ENCODE data around the gene KLKB1.
"Not testable (repeated sequence)": the region's sequence is repeated elsewhere in the genome, so short reads cannot be mapped to it uniquely, and the experiment has no call there.

KLKB1 gene

GRCh38 chr4:186244835-186245234, 17.5 kb downstream of the KLKB1 start:
- no peaks in the 10 kb centered on the region for H3K4me1 ChIP-seq (ENCODE audit: control insufficient read depth in 2 of 2, insufficient read depth in 2 of 2, low read length in 2 of 2)
- H3K9ac ChIP-seq (ENCODE audit: low read depth in 1 of 2, low read length in 2 of 2) = no peak overlapping the region
- no peaks in the 10 kb centered on the region for H3K9me3 ChIP-seq (ENCODE audit: control insufficient read depth in 2 of 2, low read length in 2 of 2)
- no peak overlapping the region for H3K27ac ChIP-seq (ENCODE audit: low read depth in 2 of 2, low read length in 2 of 2)
- no peaks in the 10 kb centered on the region for H3K36me3 ChIP-seq (ENCODE audit: control insufficient read depth in 2 of 2, insufficient read depth in 2 of 2, low read length in 2 of 2)
- no peaks in the 10 kb centered on the region for H3K27me3 ChIP-seq (ENCODE audit: control insufficient read depth in 2 of 2, insufficient read depth in 2 of 2, low read length in 2 of 2)
- H3K4me3 ChIP-seq (ENCODE audit: low read length in 2 of 2) = no peak overlapping the region

- H3K27me3 ChIP-seq (ENCODE audit: control insufficient read depth in 2 of 2, insufficient read depth in 2 of 2, low read length in 2 of 2); H3K36me3 ChIP-seq (ENCODE audit: control insufficient read depth in 2 of 2, insufficient read depth in 2 of 2, low read length in 2 of 2); H3K9me3 ChIP-seq (ENCODE audit: control insufficient read depth in 2 of 2, low read length in 2 of 2); H3K4me1 ChIP-seq (ENCODE audit: control insufficient read depth in 2 of 2, insufficient read depth in 2 of 2, low read length in 2 of 2); H3K4me3 ChIP-seq (ENCODE audit: low read length in 2 of 2); H3K9ac ChIP-seq (ENCODE audit: low read depth in 1 of 2, low read length in 2 of 2); H3K27ac ChIP-seq (ENCODE audit: low read depth in 2 of 2, low read length in 2 of 2): not testable (repeated sequence)
These were observed 19.9 kb downstream of the KLKB1 start for GRCh38 chr4:186247062-186247752.

GRCh38 chr4:186248643-186249042, 21.3 kb downstream of the KLKB1 start:
- H3K4me3 ChIP-seq (ENCODE audit: low read length in 2 of 2) = no peak overlapping the region
- H3K27me3 ChIP-seq (ENCODE audit: control insufficient read depth in 2 of 2, insufficient read depth in 2 of 2, low read length in 2 of 2) = no peaks in the 10 kb centered on the region
- H3K36me3 ChIP-seq (ENCODE audit: control insufficient read depth in 2 of 2, insufficient read depth in 2 of 2, low read length in 2 of 2) = no peaks in the 10 kb centered on the region
- no peak overlapping the region for H3K27ac ChIP-seq (ENCODE audit: low read depth in 2 of 2, low read length in 2 of 2)
- H3K9ac ChIP-seq (ENCODE audit: low read depth in 1 of 2, low read length in 2 of 2) = no peak overlapping the region
- no peaks in the 10 kb centered on the region for H3K4me1 ChIP-seq (ENCODE audit: control insufficient read depth in 2 of 2, insufficient read depth in 2 of 2, low read length in 2 of 2)
- H3K9me3 ChIP-seq (ENCODE audit: control insufficient read depth in 2 of 2, low read length in 2 of 2) = no peaks in the 10 kb centered on the region

- no peaks in the 10 kb centered on the region for H3K9me3 ChIP-seq (ENCODE audit: control insufficient read depth in 2 of 2, low read length in 2 of 2)
- no peaks in the 10 kb centered on the region for H3K27me3 ChIP-seq (ENCODE audit: control insufficient read depth in 2 of 2, insufficient read depth in 2 of 2, low read length in 2 of 2)
- H3K27ac ChIP-seq (ENCODE audit: low read depth in 2 of 2, low read length in 2 of 2) = no peak overlapping the region
- no peaks in the 10 kb centered on the region for H3K4me1 ChIP-seq (ENCODE audit: control insufficient read depth in 2 of 2, insufficient read depth in 2 of 2, low read length in 2 of 2)
- no peak overlapping the region for H3K9ac ChIP-seq (ENCODE audit: low read depth in 1 of 2, low read length in 2 of 2)
- H3K36me3 ChIP-seq (ENCODE audit: control insufficient read depth in 2 of 2, insufficient read depth in 2 of 2, low read length in 2 of 2) = no peaks in the 10 kb centered on the region
- no peak overlapping the region for H3K4me3 ChIP-seq (ENCODE audit: low read length in 2 of 2)
These were observed 22.8 kb downstream of the KLKB1 start for GRCh38 chr4:186249785-186250754.

GRCh38 chr4:186250760-186251159, 23.5 kb downstream of the KLKB1 start:
- no peaks in the 10 kb centered on the region for H3K9me3 ChIP-seq (ENCODE audit: control insufficient read depth in 2 of 2, low read length in 2 of 2)
- no peak overlapping the region for H3K4me3 ChIP-seq (ENCODE audit: low read length in 2 of 2)
- H3K36me3 ChIP-seq (ENCODE audit: control insufficient read depth in 2 of 2, insufficient read depth in 2 of 2, low read length in 2 of 2) = no peaks in the 10 kb centered on the region
- no peaks in the 10 kb centered on the region for H3K4me1 ChIP-seq (ENCODE audit: control insufficient read depth in 2 of 2, insufficient read depth in 2 of 2, low read length in 2 of 2)
- H3K27me3 ChIP-seq (ENCODE audit: control insufficient read depth in 2 of 2, insufficient read depth in 2 of 2, low read length in 2 of 2) = no peaks in the 10 kb centered on the region
- no peak overlapping the region for H3K9ac ChIP-seq (ENCODE audit: low read depth in 1 of 2, low read length in 2 of 2)
- H3K27ac ChIP-seq (ENCODE audit: low read depth in 2 of 2, low read length in 2 of 2) = no peak overlapping the region

- H3K27me3 ChIP-seq (ENCODE audit: control insufficient read depth in 2 of 2, insufficient read depth in 2 of 2, low read length in 2 of 2) = no peaks in the 10 kb centered on the region
- no peaks in the 10 kb centered on the region for H3K4me1 ChIP-seq (ENCODE audit: control insufficient read depth in 2 of 2, insufficient read depth in 2 of 2, low read length in 2 of 2)
- no peaks in the 10 kb centered on the region for H3K9me3 ChIP-seq (ENCODE audit: control insufficient read depth in 2 of 2, low read length in 2 of 2)
- no peaks in the 10 kb centered on the region for H3K36me3 ChIP-seq (ENCODE audit: control insufficient read depth in 2 of 2, insufficient read depth in 2 of 2, low read length in 2 of 2)
- no peak overlapping the region for H3K27ac ChIP-seq (ENCODE audit: low read depth in 2 of 2, low read length in 2 of 2)
- no peak overlapping the region for H3K4me3 ChIP-seq (ENCODE audit: low read length in 2 of 2)
- H3K9ac ChIP-seq (ENCODE audit: low read depth in 1 of 2, low read length in 2 of 2) = no peak overlapping the region
These were observed 27.8 kb downstream of the KLKB1 start for GRCh38 chr4:186255122-186255521.

GRCh38 chr4:186258216-186258811, 31.0 kb downstream of the KLKB1 start:
- no peaks in the 10 kb centered on the region for H3K27me3 ChIP-seq (ENCODE audit: control insufficient read depth in 2 of 2, insufficient read depth in 2 of 2, low read length in 2 of 2)
- H3K9me3 ChIP-seq (ENCODE audit: control insufficient read depth in 2 of 2, low read length in 2 of 2) = no peaks in the 10 kb centered on the region
- no peak overlapping the region for H3K4me3 ChIP-seq (ENCODE audit: low read length in 2 of 2)
- H3K36me3 ChIP-seq (ENCODE audit: control insufficient read depth in 2 of 2, insufficient read depth in 2 of 2, low read length in 2 of 2) = no peaks in the 10 kb centered on the region
- no peak overlapping the region for H3K9ac ChIP-seq (ENCODE audit: low read depth in 1 of 2, low read length in 2 of 2)
- H3K27ac ChIP-seq (ENCODE audit: low read depth in 2 of 2, low read length in 2 of 2) = no peak overlapping the region
- no peaks in the 10 kb centered on the region for H3K4me1 ChIP-seq (ENCODE audit: control insufficient read depth in 2 of 2, insufficient read depth in 2 of 2, low read length in 2 of 2)

- Histone ChIP-seq H3K9ac (ENCODE audit: low read depth in 1 of 2, low read length in 2 of 2) (no peak overlapping the region), H3K27me3 (ENCODE audit: control insufficient read depth in 2 of 2, insufficient read depth in 2 of 2, low read length in 2 of 2) (peaks cover 0 to 3% of the 10 kb centered on the region in 2 donors), H3K4me3 (ENCODE audit: low read length in 2 of 2) (no peak overlapping the region), H3K27ac (ENCODE audit: low read depth in 2 of 2, low read length in 2 of 2) (no peak overlapping the region), H3K9me3 (ENCODE audit: control insufficient read depth in 2 of 2, low read length in 2 of 2) (no peaks in the 10 kb centered on the region), H3K4me1 (ENCODE audit: control insufficient read depth in 2 of 2, insufficient read depth in 2 of 2, low read length in 2 of 2) (no peaks in the 10 kb centered on the region), H3K36me3 (ENCODE audit: control insufficient read depth in 2 of 2, insufficient read depth in 2 of 2, low read length in 2 of 2) (no peaks in the 10 kb centered on the region)
These were observed 32.8 kb downstream of the KLKB1 start for GRCh38 chr4:186260117-186260503.

- Histone ChIP-seq H3K4me3 (ENCODE audit: low read length in 2 of 2) (no peak overlapping the region), H3K4me1 (ENCODE audit: control insufficient read depth in 2 of 2, insufficient read depth in 2 of 2, low read length in 2 of 2) (peaks cover 0 to 2% of the 10 kb centered on the region in 2 donors), H3K36me3 (ENCODE audit: control insufficient read depth in 2 of 2, insufficient read depth in 2 of 2, low read length in 2 of 2) (no peaks in the 10 kb centered on the region), H3K9me3 (ENCODE audit: control insufficient read depth in 2 of 2, low read length in 2 of 2) (no peaks in the 10 kb centered on the region), H3K9ac (ENCODE audit: low read depth in 1 of 2, low read length in 2 of 2) (no peak overlapping the region), H3K27me3 (ENCODE audit: control insufficient read depth in 2 of 2, insufficient read depth in 2 of 2, low read length in 2 of 2) (peaks cover 0 to 3% of the 10 kb centered on the region in 2 donors), H3K27ac (ENCODE audit: low read depth in 2 of 2, low read length in 2 of 2) (no peak overlapping the region)
These were observed 33.5 kb downstream of the KLKB1 start for GRCh38 chr4:186260504-186261448.

Measured in mucosa of rectum (tissue), 2 donors.